Stomach (tissue), 9 donors: Measurements from ENCODE around the gene FRMD5. TPM values are rescaled to one million over a fixed set of nuclear protein-coding genes. Genes with fewer than 3 reads are reported as not detected.

Experiments
- DNase-seq, 2 donors: peaks; one replicate each; pipeline versions ENCODE4 v3.0.0 to v3.0.0-alpha.2; 2013 to 2019
- H3K27ac ChIP-seq, 5 donors: fragments of 200-600 bp in 4 of 5; sonication (generic) in 4 of 5; one replicate each; pipeline ENCODE4 v1.5.1; 2013 to 2019; ENCODE audit warnings: mild to moderate bottlenecking in 1 of 5, moderate library complexity in 1 of 5
- H3K27me3 ChIP-seq, 3 donors: fragments of 200-600 bp; sonication (generic); one replicate each; pipeline ENCODE4 v1.5.1; 2017 to 2019; ENCODE audit warnings: mixed run types in 1 of 3
- H3K36me3 ChIP-seq, 4 donors: fragments of 200-600 bp; sonication (generic); 1 replicate in 3 of 4; 2 replicates in 1 of 4; pipeline ENCODE4 v1.5.1; 2016 to 2019
- H3K4me1 ChIP-seq, 4 donors: fragments of 200-600 bp; sonication (generic); one replicate each; pipeline ENCODE4 v1.5.1; 2016 to 2019
- H3K4me3 ChIP-seq, 4 donors: fragments of 200-600 bp; sonication (generic) in 3 of 4; one replicate each; pipeline ENCODE4 v1.5.1; 2016 to 2019; ENCODE audit warnings: mild to moderate bottlenecking in 1 of 4
- H3K9me3 ChIP-seq, 4 donors: fragments of 200-600 bp; sonication (generic); one replicate each; pipeline ENCODE4 v1.5.1; 2016 to 2019
- EP300 ChIP-seq: sonication (generic); formaldehyde crosslinking; IDR thresholded peaks from one replicate; pipeline ENCODE4 v1.6.1; 2017; ENCODE audit warnings: antibody characterized with exemption
- POLR2A ChIP-seq, 4 donors: fragments of 450-650 bp; IDR thresholded peaks; one replicate each; pipeline ENCODE4 v1.6.1; 2016; ENCODE audit warnings: antibody characterized with exemption in 4 of 4, control low read depth in 2 of 4, mild to moderate bottlenecking in 1 of 4, moderate library complexity in 1 of 4
- POLR2AphosphoS5 ChIP-seq, 3 donors: sonication (generic); formaldehyde crosslinking; IDR thresholded peaks; one replicate each; pipeline ENCODE4 v1.6.1; 2016; ENCODE audit warnings: antibody characterized with exemption in 3 of 3
- WGBS, 5 donors: extraction: QIAGEN DNeasy Blood & Tissue Kit in 3 of 5; methylation state at CpG; one replicate each; pipeline versions ENCODE4 v1.1.5 to v1.1.7; 2013 to 2018; 5-methylcytosine and 5-hydroxymethylcytosine counted together
- intact Hi-C: fragments of 100-400 bp; cut with DNase I; formaldehyde crosslinking; loops from one replicate; pipeline ENCODE4 v1.15.1; 2023; ENCODE audit warnings: low total_unique reads
- polyA plus RNA-seq, 3 donors: library from polyadenylated mRNA; stranded (reverse); fragments of 200-250 nt; gene quantifications; one replicate each; pipeline ENCODE4 v1.2.3, GENCODE V29; 2013
- total RNA-seq, 5 donors: library from RNA; depleted of rRNA; stranded (reverse); fragments of >200 nt; gene quantifications; one replicate each; pipeline versions ENCODE4 v1.1.0 to v1.2.3, GENCODE V29; 2014 to 2016
- TF ChIP-seq, protein P1 (sequence below), 7 experiments: fragments of 450-650 bp in 4 of 7; fragments of 200-600 bp in 3 of 7; sonication (generic) in 3 of 7; IDR thresholded peaks; one replicate each; pipeline ENCODE4 v1.5.1; 2016 to 2019; ENCODE audit warnings: antibody characterized with exemption in 7 of 7, control low read depth in 2 of 7, mild to moderate bottlenecking in 1 of 7
- donor health status: healthy with polysubstance abuse.
- donor health status: Bipolar disorder and iron deficiency.
- donor health status: healthy.

Gene FRMD5
- total and polyA plus RNA-seq, 8 donors: 0.40 to 13.0 (median 2.5) TPM

DNA sequence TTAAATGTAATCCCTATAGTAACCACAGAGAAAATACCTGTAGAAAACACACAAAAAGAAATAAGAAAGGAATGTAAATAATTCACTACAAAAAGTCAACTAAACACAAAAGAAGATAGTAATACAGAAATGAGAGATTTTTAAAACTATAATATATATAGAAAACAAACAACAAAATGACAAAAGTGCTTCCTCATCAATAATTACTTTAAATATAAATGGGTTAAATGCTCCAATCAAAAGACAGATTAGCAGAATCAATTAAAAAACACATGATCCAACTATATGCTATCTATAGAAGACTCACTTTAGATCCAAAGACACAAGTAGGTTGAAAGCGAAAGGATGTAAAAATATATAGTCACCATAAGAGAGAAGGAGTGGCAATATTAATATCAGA lies 45.8 kb downstream of the FRMD5 start:
- intact Hi-C loops: no loop called here
- WGBS, 5 donors: 47 to 100% (median 93%) methylated on average over 1 of the region's 1 CpG
- H3K4me1 ChIP-seq: peaks cover 0 to 16% (median 0%) of the 10 kb centered on the region in 4 donors
- peaks cover 0 to 5% (median 0%) of the 10 kb centered on the region in 3 donors for H3K27me3 ChIP-seq
- H3K9me3 ChIP-seq: no peaks in the 10 kb centered on the region
- no peak overlapping the region for H3K27ac ChIP-seq
- DNase-seq: no peak
- no peaks in the 10 kb centered on the region for H3K36me3 ChIP-seq
- TF ChIP-seq EP300 (no peak), POLR2A (IDR thresholded peaks at IDR 0.05) (no peak), POLR2AphosphoS5 (IDR thresholded peaks at IDR 0.05) (no peak)
- TF ChIP-seq, protein P1, sequence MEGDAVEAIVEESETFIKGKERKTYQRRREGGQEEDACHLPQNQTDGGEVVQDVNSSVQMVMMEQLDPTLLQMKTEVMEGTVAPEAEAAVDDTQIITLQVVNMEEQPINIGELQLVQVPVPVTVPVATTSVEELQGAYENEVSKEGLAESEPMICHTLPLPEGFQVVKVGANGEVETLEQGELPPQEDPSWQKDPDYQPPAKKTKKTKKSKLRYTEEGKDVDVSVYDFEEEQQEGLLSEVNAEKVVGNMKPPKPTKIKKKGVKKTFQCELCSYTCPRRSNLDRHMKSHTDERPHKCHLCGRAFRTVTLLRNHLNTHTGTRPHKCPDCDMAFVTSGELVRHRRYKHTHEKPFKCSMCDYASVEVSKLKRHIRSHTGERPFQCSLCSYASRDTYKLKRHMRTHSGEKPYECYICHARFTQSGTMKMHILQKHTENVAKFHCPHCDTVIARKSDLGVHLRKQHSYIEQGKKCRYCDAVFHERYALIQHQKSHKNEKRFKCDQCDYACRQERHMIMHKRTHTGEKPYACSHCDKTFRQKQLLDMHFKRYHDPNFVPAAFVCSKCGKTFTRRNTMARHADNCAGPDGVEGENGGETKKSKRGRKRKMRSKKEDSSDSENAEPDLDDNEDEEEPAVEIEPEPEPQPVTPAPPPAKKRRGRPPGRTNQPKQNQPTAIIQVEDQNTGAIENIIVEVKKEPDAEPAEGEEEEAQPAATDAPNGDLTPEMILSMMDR (IDR thresholded peaks at IDR 0.05): no peak
- no peak overlapping the region for H3K4me3 ChIP-seq

DNA sequence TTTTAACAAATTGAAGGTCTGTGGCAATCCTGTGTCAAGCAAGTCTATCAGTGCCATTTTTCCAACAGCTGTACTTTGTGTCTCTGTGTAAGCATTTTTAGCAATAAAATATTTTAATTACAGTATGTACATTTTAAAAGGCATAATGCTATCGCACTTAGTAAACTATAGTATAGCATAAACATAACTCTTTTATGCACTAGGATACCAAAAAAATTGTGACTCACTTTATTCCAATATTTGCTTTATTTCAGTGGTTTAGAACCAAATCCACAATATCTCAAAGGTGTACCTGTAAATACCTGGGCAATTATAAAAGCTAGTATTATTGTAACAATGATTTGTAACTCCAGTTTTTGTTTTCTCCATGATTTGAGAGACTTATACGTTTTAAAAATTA lies 46.5 kb downstream of the FRMD5 start:
- Histone ChIP-seq H3K9me3 (no peaks in the 10 kb centered on the region), H3K27ac (no peak overlapping the region), H3K4me1 (peaks cover 0 to 19% (median 0%) of the 10 kb centered on the region in 4 donors), H3K4me3 (no peak overlapping the region), H3K27me3 (peaks cover 0 to 5% (median 0%) of the 10 kb centered on the region in 3 donors), H3K36me3 (no peaks in the 10 kb centered on the region)
- no peak for DNase-seq
- TF ChIP-seq, protein P1 (IDR thresholded peaks at IDR 0.05): no peak
- TF ChIP-seq POLR2A (IDR thresholded peaks at IDR 0.05) (no peak), EP300 (no peak), POLR2AphosphoS5 (IDR thresholded peaks at IDR 0.05) (no peak)
- intact Hi-C loops: no loop called here
- 56 to 76% (median 63%) methylated on average over 2 of the region's 2 CpGs for WGBS, 5 donors

DNA sequence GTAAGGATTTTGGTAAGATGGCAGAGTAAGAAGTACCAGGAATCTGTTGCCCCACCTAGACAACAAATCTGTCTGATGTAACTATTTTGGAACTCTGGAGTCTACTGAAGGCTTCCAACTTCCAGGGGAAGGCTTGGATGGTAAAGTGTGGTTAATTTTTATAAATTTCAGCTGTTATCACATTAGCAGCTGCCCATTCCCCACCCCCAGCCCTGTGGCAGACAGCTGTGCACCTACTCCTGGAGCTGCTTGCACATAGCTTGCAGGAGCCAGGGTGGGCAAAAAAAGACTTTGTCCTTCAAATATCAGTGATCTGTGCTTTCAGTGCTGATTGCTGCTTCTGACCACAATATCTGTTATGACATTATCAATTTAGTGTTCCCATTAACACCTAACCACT lies 47.4 kb downstream of the FRMD5 start:
- H3K36me3 ChIP-seq: no peaks in the 10 kb centered on the region
- H3K27ac ChIP-seq: no peak overlapping the region
- peaks cover 0 to 19% (median 0%) of the 10 kb centered on the region in 4 donors for H3K4me1 ChIP-seq
- DNase-seq: no peak
- H3K4me3 ChIP-seq: no peak overlapping the region
- intact Hi-C loops: no loop called here
- peaks cover 0 to 5% (median 0%) of the 10 kb centered on the region in 3 donors for H3K27me3 ChIP-seq
- TF ChIP-seq POLR2A (IDR thresholded peaks at IDR 0.05) (no peak), POLR2AphosphoS5 (IDR thresholded peaks at IDR 0.05) (no peak), EP300 (no peak)
- TF ChIP-seq, protein P1 (IDR thresholded peaks at IDR 0.05): no peak
- H3K9me3 ChIP-seq: no peaks in the 10 kb centered on the region

DNA sequence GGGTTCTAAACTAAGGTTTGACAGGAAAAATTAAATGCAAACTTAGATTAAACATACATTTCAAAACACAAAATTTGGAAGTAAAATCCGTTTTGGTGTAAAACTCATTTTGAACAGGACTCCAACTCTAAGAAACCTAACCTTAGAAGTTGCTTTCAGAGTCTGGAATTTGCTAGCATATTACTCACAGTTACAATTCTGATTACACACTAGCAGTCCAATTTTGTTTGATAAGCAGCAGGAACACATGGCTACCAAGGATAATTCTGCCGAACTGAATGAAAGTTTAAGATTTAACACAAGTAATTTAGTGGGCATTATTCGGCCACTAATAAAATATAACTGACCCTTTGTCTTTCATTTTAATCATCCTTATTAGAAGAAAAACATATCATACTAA lies 49.6 kb downstream of the FRMD5 start:
- no peak for DNase-seq
- TF ChIP-seq POLR2A (IDR thresholded peaks at IDR 0.05) (no peak), EP300 (no peak), POLR2AphosphoS5 (IDR thresholded peaks at IDR 0.05) (no peak)
- TF ChIP-seq, protein P1 (IDR thresholded peaks at IDR 0.05): no peak
- Histone ChIP-seq H3K4me1 (peaks cover 0 to 19% (median 0%) of the 10 kb centered on the region in 4 donors), H3K9me3 (no peaks in the 10 kb centered on the region), H3K36me3 (no peaks in the 10 kb centered on the region), H3K4me3 (no peak overlapping the region), H3K27ac (no peak overlapping the region), H3K27me3 (no peaks in the 10 kb centered on the region)
- intact Hi-C loops: no loop called here
- WGBS, 5 donors: 36 to 51% (median 43%) methylated on average over 3 of the region's 3 CpGs
